Activated CD4-positive, alpha-beta T cell treated with anti-CD3 and anti-CD28 coated beads for 1 hour (primary cell): ENCODE data around the gene SNTG2.
"Not testable (repeated sequence)": the region's sequence is repeated elsewhere in the genome, so short reads cannot be mapped to it uniquely, and the experiment has no call there.

Experiments
- DNase-seq: peaks from one replicate; pipeline ENCODE4 v3.0.0-alpha.2; 2020

SNTG2 gene

GRCh38 chr2:1209246-1209645 lies 258.6 kb downstream of the SNTG2 start:
- DNase-seq = no peak

- DNase-seq = no peak
Measured at GRCh38 chr2:1209761-1210160, 259.1 kb downstream of the SNTG2 start.

GRCh38 chr2:1210352-1210751 lies 259.7 kb downstream of the SNTG2 start:
- DNase-seq = no peak

- no peak for DNase-seq
Measured at GRCh38 chr2:1219901-1220573, 269.4 kb downstream of the SNTG2 start.

GRCh38 chr2:1222056-1222455 lies 271.4 kb downstream of the SNTG2 start:
- DNase-seq = no peak

GRCh38 chr2:1223791-1224190 lies 273.1 kb downstream of the SNTG2 start:
- DNase-seq = no peak

GRCh38 chr2:1224901-1225300 lies 274.3 kb downstream of the SNTG2 start:
- no peak for DNase-seq

- no peak for DNase-seq
Measured at GRCh38 chr2:1226766-1227165, 276.1 kb downstream of the SNTG2 start.

- DNase-seq = no peak
Measured at GRCh38 chr2:1227274-1227900, 276.7 kb downstream of the SNTG2 start.

GRCh38 chr2:1229596-1229995 lies 278.9 kb downstream of the SNTG2 start:
- not testable (repeated sequence) for DNase-seq

GRCh38 chr2:1230155-1230893 lies 279.7 kb downstream of the SNTG2 start:
- no peak for DNase-seq

GRCh38 chr2:1231466-1232063 lies 280.9 kb downstream of the SNTG2 start:
- no peak for DNase-seq

GRCh38 chr2:1233281-1233680 lies 282.6 kb downstream of the SNTG2 start:
- no peak for DNase-seq

GRCh38 chr2:1234731-1235308 lies 284.2 kb downstream of the SNTG2 start:
- DNase-seq = no peak

GRCh38 chr2:1235806-1236205 lies 285.2 kb downstream of the SNTG2 start:
- DNase-seq = no peak

GRCh38 chr2:1236606-1237005 lies 286.0 kb downstream of the SNTG2 start:
- DNase-seq = no peak

- DNase-seq = no peak
Measured at GRCh38 chr2:1237783-1238182, 287.1 kb downstream of the SNTG2 start.

GRCh38 chr2:1238598-1239138 lies 288.0 kb downstream of the SNTG2 start:
- DNase-seq = no peak

GRCh38 chr2:1245193-1245592 lies 294.5 kb downstream of the SNTG2 start:
- DNase-seq = no peak

- DNase-seq = no peak
Measured at GRCh38 chr2:1246239-1246638, 295.6 kb downstream of the SNTG2 start.

- DNase-seq = no peak
Measured at GRCh38 chr2:1246991-1247390, 296.3 kb downstream of the SNTG2 start.

- DNase-seq = no peak
Measured at GRCh38 chr2:1248187-1248586, 297.5 kb downstream of the SNTG2 start.
